Karpas-422 (cell line): ENCODE data around the gene ADAMTSL1. TPM values are rescaled to one million over a fixed set of nuclear protein-coding genes. Genes with fewer than 3 reads are reported as not detected.

ENCODE experiments used
- DNase-seq: peaks from one replicate; pipeline ENCODE4 v3.0.0-alpha.2; 2015
- H2AFZ ChIP-seq: fragments of 200-600 bp; sonication (generic); 2 replicates; pipeline ENCODE4 v1.6.1; 2014; ENCODE audit warnings: antibody characterized with exemption, low read length, mixed read lengths
- H3K27ac ChIP-seq: fragments of 200-600 bp; sonication (generic); 2 replicates; pipeline ENCODE4 v1.5.1; 2014; ENCODE audit warnings: mild to moderate bottlenecking, low read length, moderate library complexity
- H3K27me3 ChIP-seq: fragments of 200-600 bp; sonication (generic); 2 replicates; pipeline ENCODE4 v1.6.1; 2014; ENCODE audit warnings: low read length, mixed read lengths
- H3K36me3 ChIP-seq: fragments of 200-600 bp; sonication (generic); 2 replicates; pipeline ENCODE4 v1.6.1; 2014; ENCODE audit warnings: low read length, mixed read lengths; ENCODE audit not compliant: insufficient read depth
- H3K4me1 ChIP-seq: fragments of 200-600 bp; sonication (generic); 2 replicates; pipeline ENCODE4 v1.6.1; 2014; ENCODE audit warnings: mild to moderate bottlenecking, low read length, mixed read lengths
- H3K4me2 ChIP-seq: fragments of 200-600 bp; sonication (generic); 2 replicates; pipeline ENCODE4 v1.6.1; 2014; ENCODE audit warnings: low read length, low read depth, mild to moderate bottlenecking; ENCODE audit not compliant: poor library complexity, severe bottlenecking
- H3K4me3 ChIP-seq: fragments of 200-600 bp; sonication (generic); 2 replicates; pipeline ENCODE4 v1.5.1; 2014; ENCODE audit warnings: mild to moderate bottlenecking, antibody characterized with exemption, low read length, mixed read lengths
- H3K79me2 ChIP-seq: fragments of 200-600 bp; sonication (generic); 2 replicates; pipeline ENCODE4 v1.6.1; 2014; ENCODE audit warnings: mild to moderate bottlenecking, low read length, mixed read lengths
- H3K9ac ChIP-seq: fragments of 200-600 bp; sonication (generic); 2 replicates; pipeline ENCODE4 v1.6.0; 2014; ENCODE audit warnings: low read length
- H3K9me2 ChIP-seq: fragments of 200-600 bp; sonication (generic), shearing (Covaris generic); replicated peaks from 2 replicates; pipeline ENCODE4 v1.6.0; 2014; ENCODE audit warnings: mild to moderate bottlenecking, low read length, moderate library complexity; ENCODE audit not compliant: insufficient read depth
- H3K9me3 ChIP-seq: fragments of 300-700, 200-600 bp; sonication (generic); 2 replicates; pipeline ENCODE4 v1.6.1; 2014; ENCODE audit warnings: low read length, mixed read lengths
- H4K20me1 ChIP-seq: fragments of 200-600 bp; sonication (generic); 2 replicates; pipeline ENCODE4 v1.6.1; 2014; ENCODE audit warnings: mild to moderate bottlenecking, antibody characterized with exemption, low read length, low read depth; ENCODE audit not compliant: insufficient read depth
- total RNA-seq: library from RNA; depleted of rRNA; stranded (reverse); fragments of >200 nt; shearing (Covaris generic); gene quantifications from 2 replicates; pipeline ENCODE4 v1.2.3, GENCODE V29; 2014; ENCODE audit warnings: low replicate concordance

Gene ADAMTSL1
- total RNA-seq, 1 experiment from 2014 or later: 8.2 TPM

DNA sequence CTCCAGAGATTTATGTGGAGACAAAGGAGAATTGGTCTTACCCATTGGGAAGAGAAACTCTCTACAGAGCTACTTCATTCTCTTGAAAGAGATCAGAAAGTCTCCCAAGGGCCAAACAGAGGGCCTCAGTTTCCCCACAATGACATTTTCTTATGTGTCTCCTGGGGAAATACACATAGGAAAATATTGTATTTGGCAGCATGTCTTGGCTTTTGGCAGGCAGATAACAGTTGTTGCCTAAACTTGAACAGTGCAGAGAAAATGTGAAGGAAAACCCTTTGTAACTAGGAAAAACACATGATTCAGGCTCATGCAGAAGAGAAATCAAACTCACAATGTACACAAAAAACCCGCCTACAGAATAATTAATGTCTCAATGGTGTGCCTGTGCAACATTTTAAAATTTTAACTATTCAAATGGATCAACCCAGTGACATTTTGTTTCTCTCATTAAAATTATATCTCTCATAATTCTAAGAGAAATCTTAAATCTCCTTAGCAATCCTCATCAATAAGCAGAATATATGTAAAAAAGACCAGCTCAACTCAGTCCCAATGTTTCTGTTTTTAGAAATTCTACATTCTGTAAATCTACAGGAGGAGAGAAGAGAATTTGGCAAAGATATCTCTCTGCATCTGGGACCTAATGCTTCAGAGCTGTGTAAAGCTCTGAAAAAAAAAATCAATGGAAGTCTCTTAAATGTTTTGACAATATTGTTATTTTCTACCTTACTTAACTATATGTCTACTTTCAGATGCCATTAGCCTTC, 205.1 kb downstream of the ADAMTSL1 start:
- Histone ChIP-seq H3K27me3 (no peaks in the 10 kb centered on the region), H3K9me3 (no peaks in the 10 kb centered on the region), H2AFZ (no peak overlapping the region), H3K36me3 (no peaks in the 10 kb centered on the region), H3K27ac (no peak overlapping the region), H3K9ac (no peak overlapping the region), H3K79me2 (no peaks in the 10 kb centered on the region), H4K20me1 (no peaks in the 10 kb centered on the region), H3K9me2 (no peaks in the 10 kb centered on the region), H3K4me2 (no peak overlapping the region), H3K4me3 (no peak overlapping the region), H3K4me1 (no peaks in the 10 kb centered on the region)
- no peak for DNase-seq

DNA sequence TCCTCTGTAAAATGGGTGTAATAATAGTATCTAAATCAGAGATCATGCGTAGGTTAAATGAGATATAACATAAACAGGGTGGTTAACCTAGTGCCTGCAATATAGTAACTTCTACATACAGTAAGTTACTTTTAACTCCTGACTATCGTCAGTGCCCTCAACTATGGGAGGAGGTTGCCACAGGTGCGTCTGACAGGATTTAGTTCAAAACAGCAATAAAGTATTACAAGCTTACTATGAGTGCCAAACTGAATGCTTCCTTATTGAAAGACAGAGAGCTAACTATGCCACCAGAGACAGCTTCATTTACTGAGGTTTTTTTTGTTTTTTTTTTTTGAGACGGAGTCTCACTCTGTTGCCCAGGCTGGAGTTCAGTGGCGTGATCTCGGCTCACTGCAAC, 209.0 kb downstream of the ADAMTSL1 start:
- no peaks in the 10 kb centered on the region; the same call in 1 of the 2 replicates for H3K4me1 ChIP-seq
- H2AFZ ChIP-seq: no peak overlapping the region
- no peaks in the 10 kb centered on the region for H3K79me2 ChIP-seq
- H3K9ac ChIP-seq: no peak overlapping the region
- H3K36me3 ChIP-seq: no peaks in the 10 kb centered on the region
- no peaks in the 10 kb centered on the region for H3K9me3 ChIP-seq
- H3K9me2 ChIP-seq: no peaks in the 10 kb centered on the region
- no peaks in the 10 kb centered on the region for H3K27me3 ChIP-seq
- no peak overlapping the region for H3K27ac ChIP-seq
- DNase-seq: no peak
- H3K4me3 ChIP-seq: no peak overlapping the region
- H3K4me2 ChIP-seq: no peak overlapping the region
- no peaks in the 10 kb centered on the region for H4K20me1 ChIP-seq

DNA sequence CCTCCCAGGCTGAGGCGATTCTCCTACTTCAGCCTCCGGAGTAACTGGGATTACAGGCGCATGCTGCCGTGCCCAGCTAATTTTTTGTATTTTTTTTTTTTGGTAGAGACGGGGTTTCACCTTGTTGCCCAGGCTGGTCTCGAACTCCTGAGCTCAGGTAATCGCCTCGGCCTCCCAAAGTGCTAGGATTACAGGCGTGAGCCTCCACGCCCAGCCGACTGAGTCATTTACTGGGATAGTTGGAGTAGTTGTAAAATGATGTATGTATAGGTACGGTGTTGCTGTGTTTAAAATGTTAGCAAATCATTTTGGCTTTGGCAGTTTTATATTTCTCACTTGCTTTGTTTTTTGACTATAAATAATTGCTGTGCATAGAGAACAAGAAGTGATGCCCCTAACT, 209.4 kb downstream of the ADAMTSL1 start:
- no peak for DNase-seq

DNA sequence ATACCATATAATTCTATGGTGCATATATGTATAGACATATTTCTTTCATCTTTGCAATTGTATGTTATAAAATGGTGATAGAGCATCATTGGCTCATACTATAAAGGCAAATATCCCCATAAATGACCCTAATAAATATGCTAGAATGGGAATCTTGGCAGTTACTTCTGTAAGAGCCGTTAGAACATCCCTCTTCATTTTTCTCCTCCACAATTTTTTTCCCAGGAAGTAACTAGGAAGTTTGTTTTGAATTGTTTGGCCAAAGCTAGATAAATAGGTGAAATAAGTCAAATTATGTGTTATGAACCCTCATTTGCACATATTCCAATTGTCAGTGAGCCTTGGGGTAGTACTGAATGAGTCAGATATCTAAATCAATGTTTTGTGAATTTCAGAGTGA, 209.9 kb downstream of the ADAMTSL1 start:
- no peak overlapping the region for H2AFZ ChIP-seq
- H4K20me1 ChIP-seq: no peaks in the 10 kb centered on the region
- H3K79me2 ChIP-seq: no peaks in the 10 kb centered on the region
- no peaks in the 10 kb centered on the region for H3K9me2 ChIP-seq
- H3K9ac ChIP-seq: no peak overlapping the region
- no peak for DNase-seq
- H3K4me1 ChIP-seq: no peaks in the 10 kb centered on the region; the same call in 1 of the 2 replicates
- H3K27ac ChIP-seq: no peak overlapping the region
- H3K4me2 ChIP-seq: no peak overlapping the region
- H3K4me3 ChIP-seq: no peak overlapping the region
- H3K36me3 ChIP-seq: no peaks in the 10 kb centered on the region
- no peaks in the 10 kb centered on the region for H3K27me3 ChIP-seq
- H3K9me3 ChIP-seq: no peaks in the 10 kb centered on the region

More for the DNA sequence above, 209.4 kb downstream of the ADAMTSL1 start:
- no peak overlapping the region for H3K4me3 ChIP-seq
- H3K4me1 ChIP-seq: no peaks in the 10 kb centered on the region; the same call in 1 of the 2 replicates
- H3K4me2 ChIP-seq: no peak overlapping the region
- no peaks in the 10 kb centered on the region for H3K27me3 ChIP-seq
- H3K9me3 ChIP-seq: no peaks in the 10 kb centered on the region
- no peaks in the 10 kb centered on the region for H4K20me1 ChIP-seq
- H3K79me2 ChIP-seq: no peaks in the 10 kb centered on the region
- H3K27ac ChIP-seq: no peak overlapping the region
- H3K36me3 ChIP-seq: no peaks in the 10 kb centered on the region
- no peaks in the 10 kb centered on the region for H3K9me2 ChIP-seq
- H3K9ac ChIP-seq: no peak overlapping the region
- no peak overlapping the region for H2AFZ ChIP-seq

DNA sequence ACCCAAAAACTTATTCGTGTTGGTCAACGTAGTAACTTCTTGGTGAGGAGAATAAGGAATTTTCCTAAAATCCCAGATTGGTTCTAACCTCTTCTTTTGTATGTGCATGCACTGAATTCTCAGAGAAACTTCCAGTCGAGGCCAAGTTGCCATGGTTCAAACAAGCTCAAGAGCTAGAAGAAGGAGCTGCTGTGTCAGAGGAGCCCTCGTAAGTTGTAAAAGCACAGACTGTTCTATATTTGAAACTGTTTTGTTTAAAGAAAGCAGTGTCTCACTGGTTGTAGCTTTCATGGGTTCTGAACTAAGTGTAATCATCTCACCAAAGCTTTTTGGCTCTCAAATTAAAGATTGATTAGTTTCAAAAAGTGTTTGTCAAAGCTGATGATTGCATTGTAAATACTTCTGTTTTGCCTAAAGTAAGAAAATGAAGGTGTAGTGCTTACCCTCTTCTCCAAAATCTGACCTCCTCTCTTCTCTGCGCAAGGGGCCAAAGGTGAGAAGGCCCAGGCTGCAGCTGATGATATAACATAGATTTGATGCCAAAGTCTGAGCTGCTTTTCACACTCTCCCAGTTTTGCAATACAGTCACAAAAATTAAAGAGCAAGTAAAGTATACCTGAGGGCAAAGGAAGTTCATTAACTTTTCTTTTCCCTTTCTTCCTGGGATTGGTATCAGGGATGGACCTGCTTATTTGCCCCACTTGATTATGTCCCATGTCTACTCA, 210.8 kb downstream of the ADAMTSL1 start:
- H3K27me3 ChIP-seq: no peaks in the 10 kb centered on the region
- H3K9me3 ChIP-seq: no peaks in the 10 kb centered on the region
- H3K79me2 ChIP-seq: no peaks in the 10 kb centered on the region
- H3K36me3 ChIP-seq: no peaks in the 10 kb centered on the region
- H4K20me1 ChIP-seq: no peaks in the 10 kb centered on the region
- no peaks in the 10 kb centered on the region for H3K9me2 ChIP-seq
- no peak overlapping the region for H3K4me3 ChIP-seq
- H3K4me2 ChIP-seq: no peak overlapping the region
- H3K4me1 ChIP-seq: no peaks in the 10 kb centered on the region; the same call in 1 of the 2 replicates
- no peak overlapping the region for H3K27ac ChIP-seq
- no peak for DNase-seq
- H2AFZ ChIP-seq: no peak overlapping the region
- no peak overlapping the region for H3K9ac ChIP-seq

DNA sequence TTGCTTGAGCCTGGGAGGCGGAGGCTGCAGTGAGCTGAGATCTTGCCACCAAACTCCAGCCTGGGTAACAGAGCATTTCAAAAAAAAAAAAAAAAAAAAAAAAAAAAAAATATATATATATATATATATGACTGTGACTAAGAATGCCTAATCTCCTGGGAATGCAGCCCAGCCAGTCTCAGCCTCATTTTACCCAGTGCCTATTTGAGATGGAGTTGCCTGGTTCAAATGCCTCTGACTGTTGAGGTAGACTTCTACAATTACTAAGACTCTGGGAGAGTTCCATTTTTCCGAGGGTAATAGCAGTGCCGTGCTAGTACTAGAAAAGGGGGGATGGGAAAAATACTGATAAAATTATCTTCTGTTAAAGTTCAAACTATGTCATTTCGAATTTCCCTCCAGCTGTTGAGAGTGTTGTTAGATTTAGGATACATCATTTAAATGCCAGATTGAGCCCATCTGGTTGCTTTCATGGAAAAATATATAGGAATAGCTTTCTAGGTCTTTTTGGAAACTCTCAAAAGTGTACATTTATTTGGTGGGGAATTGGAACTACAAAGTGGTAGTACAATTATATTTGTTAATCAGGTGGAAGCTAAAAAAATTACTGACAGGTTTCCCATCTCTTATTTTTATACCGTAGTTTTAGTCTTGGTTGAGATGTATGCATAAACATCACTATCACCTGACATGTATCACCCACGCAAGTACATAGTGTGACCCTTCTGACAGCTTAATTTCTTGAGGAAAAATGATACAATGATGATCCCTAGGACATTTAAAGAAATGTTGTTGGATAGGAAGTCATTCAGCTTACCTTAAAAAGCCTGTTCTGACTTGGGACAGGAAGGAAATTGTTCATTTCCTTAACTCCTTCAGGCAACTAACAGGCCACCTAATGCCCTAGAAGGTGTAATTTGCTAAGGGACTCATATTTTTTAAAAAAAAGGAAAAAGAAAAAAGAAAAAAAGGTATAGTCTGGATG, 214.9 kb downstream of the ADAMTSL1 start:
- H3K36me3 ChIP-seq: no peaks in the 10 kb centered on the region
- no peaks in the 10 kb centered on the region for H3K79me2 ChIP-seq
- H3K4me1 ChIP-seq: no peaks in the 10 kb centered on the region; the same call in 1 of the 2 replicates
- H3K27me3 ChIP-seq: no peaks in the 10 kb centered on the region
- no peak overlapping the region for H3K4me3 ChIP-seq
- no peak overlapping the region for H2AFZ ChIP-seq
- H3K9ac ChIP-seq: no peak overlapping the region
- no peaks in the 10 kb centered on the region for H3K9me2 ChIP-seq
- DNase-seq: no peak
- no peaks in the 10 kb centered on the region for H3K9me3 ChIP-seq
- no peak overlapping the region for H3K4me2 ChIP-seq
- no peak overlapping the region for H3K27ac ChIP-seq
- H4K20me1 ChIP-seq: no peaks in the 10 kb centered on the region

DNA sequence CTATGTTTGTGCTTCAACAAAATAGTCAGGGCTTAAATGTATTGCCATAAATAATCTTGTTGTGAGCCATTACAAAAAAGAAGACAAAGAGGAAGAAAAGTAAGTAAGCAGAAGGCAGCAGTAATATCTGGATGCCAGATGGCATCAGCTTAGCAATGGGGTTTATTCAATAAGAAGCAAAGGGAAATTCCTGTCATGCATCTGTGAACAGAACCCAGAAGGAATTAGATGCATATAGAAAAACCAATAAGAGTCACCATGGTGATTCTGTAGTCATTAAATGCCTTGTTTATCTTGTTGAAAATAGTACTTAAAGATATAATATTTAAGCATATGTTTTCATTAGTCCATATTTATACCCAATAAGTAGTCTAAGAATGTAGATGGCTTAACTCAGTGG, 216.0 kb downstream of the ADAMTSL1 start:
- Histone ChIP-seq H3K9ac (no peak overlapping the region), H3K4me3 (no peak overlapping the region), H3K36me3 (no peaks in the 10 kb centered on the region), H3K27me3 (no peaks in the 10 kb centered on the region), H2AFZ (no peak overlapping the region), H3K9me3 (no peaks in the 10 kb centered on the region), H3K4me1 (no peaks in the 10 kb centered on the region), H3K27ac (no peak overlapping the region), H3K9me2 (no peaks in the 10 kb centered on the region), H3K79me2 (no peaks in the 10 kb centered on the region), H3K4me2 (no peak overlapping the region), H4K20me1 (no peaks in the 10 kb centered on the region)
- DNase-seq: no peak

DNA sequence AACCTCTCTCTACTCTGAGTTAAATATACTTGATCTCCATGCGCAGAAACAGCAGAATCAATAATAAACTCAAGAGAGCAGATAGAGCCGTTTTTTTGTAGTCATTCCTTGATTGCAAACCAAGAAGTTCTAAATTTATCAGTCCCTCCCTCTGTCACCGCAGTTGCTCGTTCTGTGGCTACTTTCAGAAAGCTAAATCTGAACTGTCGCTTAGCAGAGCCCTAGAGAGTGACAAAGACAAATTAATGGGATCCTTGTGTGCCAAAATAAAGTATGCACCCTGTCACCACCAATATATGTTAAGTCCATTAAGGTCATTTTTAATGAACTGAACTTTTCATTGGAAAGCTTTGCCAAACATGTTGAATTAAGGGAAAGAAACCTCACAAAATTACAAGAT, 218.3 kb downstream of the ADAMTSL1 start:
- Histone ChIP-seq H3K4me2 (no peak overlapping the region), H3K27ac (no peak overlapping the region), H4K20me1 (no peaks in the 10 kb centered on the region), H2AFZ (no peak overlapping the region), H3K9me3 (no peaks in the 10 kb centered on the region), H3K9me2 (no peaks in the 10 kb centered on the region), H3K79me2 (no peaks in the 10 kb centered on the region), H3K27me3 (no peaks in the 10 kb centered on the region), H3K4me1 (no peaks in the 10 kb centered on the region), H3K4me3 (no peak overlapping the region), H3K9ac (no peak overlapping the region), H3K36me3 (no peaks in the 10 kb centered on the region)
- no peak for DNase-seq
